Glutamatergic neuron (in vitro differentiated cells): ENCODE results near the gene TRIM48. TPM values are rescaled to one million over a fixed set of nuclear protein-coding genes. Genes with fewer than 3 reads are reported as not detected.
"Not testable (repeated sequence)": the region's sequence is repeated elsewhere in the genome, so short reads cannot be mapped to it uniquely, and the experiment has no call there.

Experiments used
- DNase-seq: peaks from one replicate; pipeline ENCODE4 v3.0.0; 2022
- H3K27ac Mint-ChIP-seq: one replicate; pipeline ENCODE4 v1.8.0; 2020; ENCODE audit warnings: mild to moderate bottlenecking, mixed read lengths, inconsistent platforms; ENCODE audit not compliant: unreplicated experiment
- H3K27me3 Mint-ChIP-seq: one replicate; pipeline ENCODE4 v1.8.0; 2020; ENCODE audit warnings: mild to moderate bottlenecking, moderate library complexity, mixed read lengths, inconsistent platforms; ENCODE audit not compliant: unreplicated experiment
- H3K36me3 Mint-ChIP-seq: one replicate; pipeline ENCODE4 v1.8.0; 2020; ENCODE audit warnings: mild to moderate bottlenecking, mixed read lengths, inconsistent platforms; ENCODE audit not compliant: unreplicated experiment
- H3K4me1 Mint-ChIP-seq: one replicate; pipeline ENCODE4 v1.8.0; 2020; ENCODE audit warnings: mild to moderate bottlenecking, low read depth, mixed read lengths, inconsistent platforms; ENCODE audit not compliant: unreplicated experiment
- H3K4me3 Mint-ChIP-seq: one replicate; pipeline ENCODE4 v1.8.0; 2020; ENCODE audit warnings: mild to moderate bottlenecking, mixed read lengths, inconsistent platforms; ENCODE audit not compliant: unreplicated experiment
- H3K9me3 Mint-ChIP-seq: one replicate; pipeline ENCODE4 v1.8.0; 2020; ENCODE audit warnings: mild to moderate bottlenecking, moderate library complexity, mixed read lengths, inconsistent platforms; ENCODE audit not compliant: unreplicated experiment
- long read RNA-seq: library from polyadenylated mRNA; unstranded; transcript quantifications from one replicate; pipeline ENCODE4 v2.0.0, GENCODE V29; 2020; ENCODE audit not compliant: unreplicated experiment
- total RNA-seq: library from RNA; stranded (reverse); fragmentation: NEBNext Ultra II Directional; extraction: Animal tissue kit (Norgen Biotek cat#: 25700); gene quantifications from one replicate; pipeline ENCODE4 v1.2.1, GENCODE V29; 2021; ENCODE audit not compliant: unreplicated experiment
- TF ChIP-seq, protein P1 (sequence below): fragments of 200-600 bp; sonication (generic); IDR thresholded peaks from one replicate; pipeline ENCODE4 v1.5.0; 2021; ENCODE audit not compliant: partially characterized antibody, unreplicated experiment

Gene TRIM48, protein sequence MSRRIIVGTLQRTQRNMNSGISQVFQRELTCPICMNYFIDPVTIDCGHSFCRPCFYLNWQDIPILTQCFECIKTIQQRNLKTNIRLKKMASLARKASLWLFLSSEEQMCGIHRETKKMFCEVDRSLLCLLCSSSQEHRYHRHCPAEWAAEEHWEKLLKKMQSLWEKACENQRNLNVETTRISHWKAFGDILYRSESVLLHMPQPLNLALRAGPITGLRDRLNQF
- not detected for total RNA-seq
- long read RNA-seq = 0 reads

DNA sequence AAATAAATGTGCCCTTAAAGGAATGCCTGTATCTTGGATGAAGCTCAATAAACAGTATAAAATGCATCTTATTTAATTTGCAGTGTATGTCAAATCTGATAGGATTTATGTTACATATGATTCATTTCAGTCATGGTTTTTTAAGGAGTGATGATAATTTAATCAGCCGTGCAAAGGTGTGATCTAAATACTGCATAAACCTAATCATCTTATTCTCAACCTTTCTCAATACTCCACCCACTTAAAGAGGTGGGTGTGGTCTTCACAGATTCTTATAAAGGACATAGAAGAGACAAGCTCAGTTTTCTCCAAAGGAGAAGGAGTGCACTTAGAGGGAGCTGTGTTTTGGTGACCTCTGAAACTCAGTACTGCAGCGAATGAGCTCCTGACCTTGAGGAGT, at the start of gene TRIM48:
TSS of gene TRIM48 (plus strand) at position 301 of the 400 bp plus-strand sequence. CDS start 113 bp downstream, outside the sequence.
- H3K4me1 Mint-ChIP-seq, H3K36me3 Mint-ChIP-seq, H3K4me3 Mint-ChIP-seq, H3K27ac Mint-ChIP-seq, DNase-seq, H3K27me3 Mint-ChIP-seq: not testable (repeated sequence)
- peaks cover 15% of the 10 kb centered on the region for H3K9me3 Mint-ChIP-seq

DNA sequence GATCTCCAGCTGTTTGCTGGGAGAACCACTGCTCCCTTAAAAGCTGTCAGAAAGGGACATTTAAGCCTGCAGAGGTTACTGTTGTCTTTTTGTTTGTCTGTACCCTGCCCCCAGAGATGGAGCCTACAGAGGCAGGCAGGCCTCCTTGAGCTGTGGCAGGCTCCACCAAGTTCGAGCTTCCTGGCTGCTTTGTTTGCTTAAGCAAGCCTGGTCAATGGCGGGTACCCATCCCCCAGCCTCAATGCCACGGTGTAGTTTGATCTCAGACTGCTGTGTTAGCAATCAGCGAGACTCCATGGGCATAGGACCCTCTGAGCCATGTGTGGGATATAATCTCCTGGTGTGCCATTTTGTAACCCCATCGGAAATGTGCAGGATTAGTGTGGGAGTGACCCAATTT, 23.6 kb upstream of the TRIM48 start:
- DNase-seq, H3K4me3 Mint-ChIP-seq, H3K27me3 Mint-ChIP-seq, H3K27ac Mint-ChIP-seq, H3K4me1 Mint-ChIP-seq, H3K36me3 Mint-ChIP-seq: not testable (repeated sequence)
- peaks cover 10% of the 10 kb centered on the region for H3K9me3 Mint-ChIP-seq

DNA sequence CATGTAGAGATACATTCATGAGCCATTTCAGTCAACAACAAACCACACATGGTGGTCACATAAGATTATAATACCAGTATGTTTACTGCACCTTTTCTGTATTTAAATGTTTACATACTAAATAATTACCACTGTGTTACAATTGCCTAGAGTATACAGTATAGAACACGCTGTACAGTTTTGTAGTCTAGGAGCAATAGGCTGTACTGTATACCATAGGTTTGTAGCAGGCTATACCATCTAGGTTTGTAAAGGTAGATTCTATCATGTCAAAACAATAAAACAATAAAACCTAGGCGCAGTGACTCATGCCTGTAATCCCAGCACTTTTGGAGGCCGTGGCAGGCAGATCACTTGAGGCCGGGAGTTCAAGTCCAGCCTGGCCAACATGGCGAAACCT, 1.1 kb downstream of the TRIM48 start:
- Mint-ChIP-seq H3K4me3 (no peak overlapping the region), H3K4me1 (no peaks in the 10 kb centered on the region), H3K27ac (no peak overlapping the region), H3K36me3 (no peaks in the 10 kb centered on the region), H3K9me3 (peaks cover 16% of the 10 kb centered on the region), H3K27me3 (no peaks in the 10 kb centered on the region)
- DNase-seq = no peak
- TF ChIP-seq, protein P1, sequence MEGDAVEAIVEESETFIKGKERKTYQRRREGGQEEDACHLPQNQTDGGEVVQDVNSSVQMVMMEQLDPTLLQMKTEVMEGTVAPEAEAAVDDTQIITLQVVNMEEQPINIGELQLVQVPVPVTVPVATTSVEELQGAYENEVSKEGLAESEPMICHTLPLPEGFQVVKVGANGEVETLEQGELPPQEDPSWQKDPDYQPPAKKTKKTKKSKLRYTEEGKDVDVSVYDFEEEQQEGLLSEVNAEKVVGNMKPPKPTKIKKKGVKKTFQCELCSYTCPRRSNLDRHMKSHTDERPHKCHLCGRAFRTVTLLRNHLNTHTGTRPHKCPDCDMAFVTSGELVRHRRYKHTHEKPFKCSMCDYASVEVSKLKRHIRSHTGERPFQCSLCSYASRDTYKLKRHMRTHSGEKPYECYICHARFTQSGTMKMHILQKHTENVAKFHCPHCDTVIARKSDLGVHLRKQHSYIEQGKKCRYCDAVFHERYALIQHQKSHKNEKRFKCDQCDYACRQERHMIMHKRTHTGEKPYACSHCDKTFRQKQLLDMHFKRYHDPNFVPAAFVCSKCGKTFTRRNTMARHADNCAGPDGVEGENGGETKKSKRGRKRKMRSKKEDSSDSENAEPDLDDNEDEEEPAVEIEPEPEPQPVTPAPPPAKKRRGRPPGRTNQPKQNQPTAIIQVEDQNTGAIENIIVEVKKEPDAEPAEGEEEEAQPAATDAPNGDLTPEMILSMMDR = no peak

Other genes starting within 250 kb of the TRIM48 start
- gene OR4A16, start 81.0 kb downstream of the TRIM48 start, total RNA-seq = not detected
- gene OR4A15, start 105.8 kb downstream of the TRIM48 start, total RNA-seq = not detected